Renal cortex interstitium (tissue), 11 donors: ENCODE measurements around the gene PCDH10. TPM values are rescaled to one million over a fixed set of nuclear protein-coding genes. Genes with fewer than 3 reads are reported as not detected.
"Not testable (repeated sequence)": the region's sequence is repeated elsewhere in the genome, so short reads cannot be mapped to it uniquely, and the experiment has no call there.

Source experiments
- DNase-seq, 11 donors: peaks; one replicate each; pipeline ENCODE4 v3.0.0-alpha.2; 2013; ENCODE audit warnings: low read depth in 9 of 11, low spot score in 4 of 11; ENCODE audit errors: extremely low read depth in 1 of 11
- polyA plus RNA-seq, 3 donors: library from polyadenylated mRNA; unstranded; fragments of 120-200 nt; gene quantifications; one replicate each; pipeline ENCODE4 v1.2.1, GENCODE V29; 2013; ENCODE audit not compliant: insufficient read length in 3 of 3

Gene PCDH10
- polyA plus RNA-seq, 3 donors, result 4.6 to 5.8 (median 5.4) TPM

GRCh38 chr4:133186210-133186609 lies 37.1 kb downstream of the PCDH10 start:
- DNase-seq, result no peak

GRCh38 chr4:133186845-133187244 lies 37.8 kb downstream of the PCDH10 start:
- no peak for DNase-seq

- DNase-seq, result no peak
These were observed 39.5 kb downstream of the PCDH10 start for GRCh38 chr4:133188433-133189146.

DNA sequence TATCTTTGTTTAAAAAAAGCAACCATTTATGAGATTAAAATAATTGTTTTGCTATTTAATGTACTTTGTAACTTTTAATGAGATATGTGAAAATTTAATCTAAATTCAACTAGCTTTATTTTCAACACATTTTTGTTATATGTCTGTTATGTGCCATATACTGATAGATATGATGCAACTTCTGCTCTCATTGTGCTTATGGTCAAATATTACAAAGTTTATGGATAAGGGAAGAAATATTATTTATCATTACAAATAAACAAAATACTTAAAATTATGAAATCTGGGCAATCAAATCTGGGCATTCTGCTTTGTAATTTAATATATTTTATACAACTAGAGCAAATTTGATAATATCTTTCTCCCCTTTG lies 40.0 kb downstream of the PCDH10 start:
- no peak for DNase-seq

GRCh38 chr4:133190098-133190497 lies 41.0 kb downstream of the PCDH10 start:
- no peak for DNase-seq

DNA sequence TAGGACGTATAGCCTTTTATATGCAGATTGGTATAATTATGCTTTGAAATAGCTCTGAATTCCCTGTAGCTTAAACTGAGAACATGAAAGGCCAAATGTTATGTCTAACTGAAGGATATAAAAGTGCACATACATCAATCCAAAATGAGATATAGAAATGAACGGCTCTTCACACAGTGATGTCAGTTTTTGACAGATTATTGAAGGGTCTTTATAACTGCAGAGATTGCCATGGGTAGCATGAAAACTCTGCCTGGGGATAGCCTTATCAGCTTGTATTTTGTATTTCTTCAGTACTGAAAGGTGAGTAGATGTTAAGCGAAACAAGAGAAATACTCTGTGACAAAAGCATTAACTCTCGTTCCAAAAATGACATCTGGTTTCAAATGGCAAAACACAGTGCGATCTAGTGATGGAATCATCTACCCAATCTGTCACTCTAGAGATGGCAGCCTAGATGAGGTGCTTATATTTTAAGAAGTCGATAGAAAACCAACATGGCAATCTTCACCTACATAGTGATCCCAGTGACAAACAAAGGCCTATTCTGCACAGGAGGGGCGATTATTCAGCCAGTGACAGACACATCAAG lies 59.7 kb downstream of the PCDH10 start:
- no peak for DNase-seq

- DNase-seq, result no peak
These were observed 84.8 kb downstream of the PCDH10 start for GRCh38 chr4:133233922-133234321.

DNA sequence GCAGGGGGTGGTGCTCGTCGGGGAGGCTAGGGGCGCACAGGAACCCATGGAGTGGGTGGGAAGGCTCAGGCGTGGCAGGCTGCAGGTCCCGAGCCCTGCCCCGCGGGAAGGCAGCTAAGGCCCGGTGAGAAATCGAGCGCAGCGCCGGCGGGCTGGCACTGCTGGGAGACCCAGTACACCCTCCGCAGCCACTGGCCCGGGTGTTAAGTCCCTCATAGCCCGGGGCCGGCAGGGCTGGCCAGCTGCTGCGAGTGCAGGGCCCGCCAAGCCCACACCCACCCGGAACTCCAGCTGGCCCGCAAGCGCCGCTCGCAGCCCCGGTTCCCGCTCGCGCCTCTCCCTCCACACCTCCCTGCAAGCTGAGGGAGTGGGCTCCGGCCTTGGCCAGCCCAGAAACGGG lies 91.4 kb downstream of the PCDH10 start:
- not testable (repeated sequence) for DNase-seq
